GM12878 (cell line): ENCODE data around the gene DUOXA1. TPM values are rescaled to one million over a fixed set of nuclear protein-coding genes. Genes with fewer than 3 reads are reported as not detected.

Experiments
- ATAC-seq: fragments of 200-7000 bp; cut with Tn5 transposase; 3 replicates; pipeline ENCODE4 v1.9.1; 2020; ENCODE audit warnings: mild to moderate bottlenecking, moderate library complexity
- BruUV-seq: library from RNA; stranded (reverse); fragments of 400-500 nt; replicated peaks from 2 replicates; lab custom pipeline; 2021; lab: Mats Ljungman, UMichigan
- CTCF ChIA-PET: fragments of 300-600 bp; sonication (Branson Sonifier 250); formaldehyde crosslinking; extraction: SDS; loops from one replicate; lab custom pipeline; 2021; ENCODE audit warnings: inconsistent platforms; lab: Yijun Ruan, JAX
- POLR2A ChIA-PET: fragments of 350-600 bp; formaldehyde crosslinking; extraction: SDS; loops from one replicate; lab custom pipeline; 2021; ENCODE audit warnings: inconsistent platforms; lab: Charles Lee
- RAD21 ChIA-PET: fragments of 300-600 bp; sonication (Branson Sonifier 250); formaldehyde crosslinking; loops from one replicate; lab custom pipeline; 2023; ENCODE audit warnings: antibody characterized with exemption; ENCODE audit not compliant: unreplicated experiment; lab: Charles Lee
- SMC1A ChIA-PET: fragments of 300-600 bp; sonication (Branson Sonifier 250); formaldehyde crosslinking; loops from one replicate; lab custom pipeline; 2023; ENCODE audit not compliant: unreplicated experiment, uncharacterized antibody; lab: Charles Lee
- DNase-seq: peaks from one replicate; pipeline ENCODE4 v3.0.0-alpha.2; 2011; ENCODE audit warnings: low read depth, low spot score
- FAIRE-seq: peaks from 3 replicates; lab custom pipeline; 2011; peaks lifted over from hg19 to GRCh38; lab: Jason Lieb, UNC
- H2AFZ ChIP-seq: 2 replicates; pipeline ENCODE4 v1.6.0; 2011; ENCODE audit warnings: low read depth, low read length, control low read depth; ENCODE audit not compliant: control insufficient read depth
- H3K27ac ChIP-seq: 2 replicates; pipeline ENCODE4 v1.5.1; 2011; ENCODE audit warnings: control low read depth; ENCODE audit not compliant: control insufficient read depth, insufficient read depth
- H3K27me3 ChIP-seq, 2 experiments: replicated peaks in 1 of 2; 2 replicates each; pipeline versions ENCODE4 v1.6.0 to v1.6.1; 2011; ENCODE audit warnings: low read length in 1 of 2; ENCODE audit not compliant: control insufficient read depth in 2 of 2, insufficient read depth in 2 of 2
- H3K36me3 ChIP-seq, 2 experiments: 2 replicates each; pipeline ENCODE4 v1.5.1; 2011; ENCODE audit warnings: low read length in 1 of 2; ENCODE audit not compliant: control insufficient read depth in 2 of 2, insufficient read depth in 2 of 2
- H3K4me1 ChIP-seq: 2 replicates; pipeline ENCODE4 v1.6.1; 2011; ENCODE audit warnings: mild to moderate bottlenecking, low read length, moderate library complexity, mixed read lengths; ENCODE audit not compliant: control insufficient read depth, insufficient read depth
- H3K4me2 ChIP-seq: 2 replicates; pipeline ENCODE4 v1.6.0; 2011; ENCODE audit warnings: control low read depth; ENCODE audit not compliant: control insufficient read depth, insufficient read depth
- H3K4me3 ChIP-seq: fragments of 200-600 bp; sonication (generic); 2 replicates; pipeline ENCODE4 v1.5.1; 2016
- H3K79me2 ChIP-seq: 2 replicates; pipeline ENCODE4 v1.6.0; 2011; ENCODE audit warnings: low read length; ENCODE audit not compliant: control insufficient read depth, insufficient read depth
- H3K9ac ChIP-seq: 2 replicates; pipeline ENCODE4 v1.8.0; 2011; ENCODE audit warnings: low read length, control low read depth, mixed read lengths; ENCODE audit not compliant: control insufficient read depth, insufficient read depth
- H3K9me3 ChIP-seq: replicated peaks from 3 replicates; pipeline ENCODE4 v1.5.1; 2011; ENCODE audit warnings: mild to moderate bottlenecking, low read length; ENCODE audit not compliant: control insufficient read depth, insufficient read depth
- H4K20me1 ChIP-seq: 2 replicates; pipeline ENCODE4 v1.6.0; 2011; ENCODE audit not compliant: control insufficient read depth, insufficient read depth
- EP300 ChIP-seq, 2 experiments: fragments of 150-350 bp in 1 of 2; IDR thresholded peaks; 2 replicates each; pipeline ENCODE4 v1.6.1; 2011 to 2012; ENCODE audit warnings: low read depth in 2 of 2, low read length in 2 of 2, borderline replicate concordance in 1 of 2, improper control_type of control experiment in 1 of 2, inconsistent platforms in 1 of 2; ENCODE audit not compliant: control insufficient read depth in 1 of 2
- FOS ChIP-seq: IDR thresholded peaks from 3 replicates; pipeline ENCODE4 v1.6.1; 2011; ENCODE audit warnings: borderline replicate concordance; ENCODE audit not compliant: insufficient read length; ENCODE audit errors: extremely low read depth
- POLR2AphosphoS2 ChIP-seq: IDR thresholded peaks from 2 replicates; pipeline ENCODE4 v1.6.1; 2011; ENCODE audit warnings: low read depth, mild to moderate bottlenecking, low read length, improper control_type of control experiment, moderate library complexity
- WGBS: methylation state at CpG from one replicate; pipeline ENCODE4 v1.1.6; 2016; ENCODE audit warnings: low lambda C conversion rate; ENCODE audit not compliant: insufficient replicate concordance, insufficient coverage; ENCODE audit errors: missing lambda C conversion rate; 5-methylcytosine and 5-hydroxymethylcytosine counted together
- in situ Hi-C: fragments of 300-500 bp; cut with MboI; formaldehyde crosslinking; loops from 9 replicates; pipeline ENCODE4 v1.14.3; 2018; ENCODE audit warnings: mixed read lengths
- intact Hi-C: fragments of 100-400 bp; cut with micrococcal nuclease; formaldehyde crosslinking; loops from one replicate; pipeline ENCODE4 v1.14.2; 2022; ENCODE audit not compliant: unreplicated experiment
- polyA plus RNA-seq, 11 experiments: library from polyadenylated mRNA; depleted of rRNA in 4 of 11; unstranded in 6 of 11; stranded (reverse) in 5 of 11; fragments of >200 nt; fragmentation: Nextera tagmentation in 4 of 11; fragmentation: Illumina TruSeq in 1 of 11; extraction: Ambion mirVana in 4 of 11; extraction: Trizol in 1 of 11; gene quantifications; 1 replicate in 1 of 11; 2 replicates in 10 of 11; pipeline versions ENCODE4 v1.2.1 to v1.2.3, GENCODE V29; 2011 to 2016; ENCODE audit warnings: inconsistent platforms in 2 of 11, missing spikeins in 2 of 11, low read depth in 1 of 11
- total RNA-seq, 4 experiments: library from RNA; depleted of rRNA in 3 of 4; stranded (reverse); fragments of >200 nt in 3 of 4; fragmentation: Illumina TruSeq in 1 of 4; extraction: Trizol in 1 of 4; gene quantifications; 2 replicates each; pipeline versions ENCODE4 v1.2.1 to v1.2.3, GENCODE V29; 2013 to 2021

DUOXA1 gene
- total and polyA plus RNA-seq, 10 of the 15 experiments (the other 5 are each of a cell fraction or from before 2014, with no cell fraction given) = 0.08 TPM; not detected in 9

GRCh38 chr15:45134682-45135604, 5.3 kb upstream of the DUOXA1 start (continued):
- TF ChIP-seq FOS (no peak), EP300 (IDR thresholded peaks at IDR 0.05; ENCODE audit: borderline replicate concordance in 1 of 2, control insufficient read depth in 1 of 2, low read depth in 2 of 2, low read length in 2 of 2) (no peak)

DNA sequence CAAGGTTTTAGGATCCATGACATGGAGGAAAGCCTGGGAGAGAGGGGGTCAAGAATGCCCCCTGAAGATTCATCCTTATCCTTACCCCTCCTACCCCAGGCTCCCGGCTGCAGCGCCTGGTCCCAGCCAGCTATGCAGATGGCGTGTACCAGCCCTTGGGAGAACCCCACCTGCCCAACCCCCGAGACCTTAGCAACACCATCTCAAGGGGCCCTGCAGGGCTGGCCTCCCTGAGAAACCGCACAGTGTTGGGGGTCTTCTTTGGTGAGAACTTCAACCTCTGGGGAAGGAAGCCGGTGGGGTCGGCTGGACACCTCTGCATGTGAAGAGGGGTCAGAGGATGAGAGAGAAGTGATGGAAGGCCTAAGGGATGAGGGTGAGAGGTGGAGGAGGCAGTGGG, 4.4 kb upstream of the DUOXA1 start:
- POLR2A ChIA-PET = no interaction called here
- Histone ChIP-seq H3K9me3 (no peaks in the 10 kb centered on the region), H2AFZ (no peak overlapping the region), H3K27me3 (peaks cover 5 to 13% of the 10 kb centered on the region in 2 experiments; a peak in 3 of 4 replicates), H3K36me3 (no peaks in the 10 kb centered on the region), H3K4me2 (no peak overlapping the region), H3K4me1 (no peaks in the 10 kb centered on the region), H3K4me3 (no peak overlapping the region), H3K79me2 (no peaks in the 10 kb centered on the region), H3K27ac (no peak overlapping the region), H3K9ac (no peak overlapping the region), H4K20me1 (no peaks in the 10 kb centered on the region)
- intact Hi-C loops = no loop called here
- TF ChIP-seq FOS = no peak
- TF ChIP-seq POLR2AphosphoS2 = no peak
- 57% methylated on average over 7 of the region's 7 CpGs for WGBS
- in situ Hi-C loops = no loop called here
- no TSS peak for BruUV-seq
- CTCF ChIA-PET = interaction anchor here (1.2 to 4.6 kb wide), 3 partner anchors 10 to 70 kb away, joined by 3 to 23 read pairs (median 5); no protein-coding TSS in a partner anchor
- FAIRE-seq (no peak), ATAC-seq (no peak), DNase-seq (no peak)
- SMC1A ChIA-PET = interaction anchor here (1.2 kb wide), 1 partner anchor 10 kb away, joined by 3 read pairs; no protein-coding TSS in a partner anchor
- RAD21 ChIA-PET = interaction anchor here (1.8 kb wide), 1 partner anchor 7 kb away, joined by 5 read pairs; no protein-coding TSS in a partner anchor
